ENCODE results near the gene QPCT.

DNA sequence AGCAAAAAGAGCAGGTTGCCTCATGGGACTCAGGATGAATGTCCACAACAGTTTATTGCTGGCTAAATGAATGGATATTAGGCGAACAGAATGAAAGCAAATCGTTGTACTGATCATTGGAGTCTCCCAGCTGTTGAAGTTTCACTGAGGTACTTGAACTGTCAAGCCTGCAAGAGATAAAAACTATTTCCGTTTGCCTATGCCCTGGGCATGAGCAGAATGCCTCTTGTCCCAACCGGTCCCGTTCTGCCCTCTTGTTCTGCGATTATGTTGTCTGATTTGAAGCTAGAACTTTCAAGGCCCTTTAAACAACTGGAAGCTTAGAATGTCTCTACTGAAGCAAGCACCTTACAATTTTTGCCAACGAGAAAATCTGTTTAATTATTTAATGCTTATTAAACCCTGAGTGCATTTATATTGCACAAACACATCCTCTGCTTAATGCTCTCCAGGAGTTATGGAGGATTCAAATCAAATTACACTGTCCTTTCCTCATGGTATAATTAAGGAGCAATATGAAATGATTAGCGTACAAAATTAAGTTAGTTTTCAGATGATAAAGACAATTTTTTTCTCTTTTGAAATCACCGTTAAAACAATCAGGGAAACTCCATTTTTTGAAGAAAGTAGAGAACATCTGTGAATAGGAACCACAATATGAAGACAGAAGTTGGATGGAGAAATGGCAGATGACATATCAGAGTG, 17.7 kb downstream of the QPCT start:
- TF ChIP-seq CTCF (IDR thresholded peaks at IDR 0.05) (no peak), USF2 (IDR thresholded peaks at IDR 0.05; ENCODE audit: borderline replicate concordance, low read depth, low read length) (no peak), RAD21 (IDR thresholded peaks at IDR 0.05; ENCODE audit: low read length) (no peak), CHD2 (IDR thresholded peaks at IDR 0.05; ENCODE audit: low read length, partially characterized antibody) (no peak), MXI1 (IDR thresholded peaks at IDR 0.05; ENCODE audit: low read depth, low read length) (no peak), RCOR1 (IDR thresholded peaks at IDR 0.05; ENCODE audit: low read length) (no peak), FOSL2 (IDR thresholded peaks at IDR 0.05; ENCODE audit: borderline replicate concordance, low read depth) (no peak), EZH2phosphoT487 (IDR thresholded peaks at IDR 0.05; ENCODE audit: borderline replicate concordance, low read depth) (no peak), MAX (IDR thresholded peaks at IDR 0.05; ENCODE audit: low read depth) (no peak), POLR2AphosphoS5 (IDR thresholded peaks at IDR 0.05; ENCODE audit: low read depth, low read length) (no peak), EP300 (IDR thresholded peaks at IDR 0.05; ENCODE audit: borderline replicate concordance in 1 of 2, low read depth in 1 of 2, low read length in 1 of 2) (no peak), MEF2A (IDR thresholded peaks at IDR 0.05; ENCODE audit: borderline replicate concordance, low read depth) (no peak), RFX5 (IDR thresholded peaks at IDR 0.05; ENCODE audit: low read length) (no peak), FOXM1 (IDR thresholded peaks at IDR 0.05; ENCODE audit: low read depth) (no peak)

All from SK-N-SH (cell line).